Measurements from ENCODE around the gene EXOSC5.

GRCh38 chr19:41341669-41342490, 55.3 kb downstream of the EXOSC5 start:
- no peak for TF ChIP-seq MXI1 (conservative IDR thresholded peaks at IDR 0.05; ENCODE audit: poor library complexity, severe bottlenecking)
- TF ChIP-seq REST (IDR thresholded peaks at IDR 0.05; ENCODE audit: borderline replicate concordance), result no peak
- TF ChIP-seq CTCF (IDR thresholded peaks at IDR 0.05; ENCODE audit: poor library complexity, severe bottlenecking), result no peak
- TF ChIP-seq EP300 (conservative IDR thresholded peaks at IDR 0.05; ENCODE audit: poor library complexity, severe bottlenecking), result no peak
- TF ChIP-seq TAF1 (IDR thresholded peaks at IDR 0.05; ENCODE audit: low read depth), result no peak
